OCI-LY1 (cell line): ENCODE data around the gene BAZ2A.

ENCODE experiments used
- H2AFZ ChIP-seq: fragments of 200-600 bp; sonication (generic), shearing (Covaris generic); 2 replicates; pipeline ENCODE4 v1.6.0; 2014; ENCODE audit warnings: antibody characterized with exemption, mild to moderate bottlenecking, low read length
- H3F3A ChIP-seq: fragments of 200-600 bp; sonication (generic), shearing (Covaris generic); 2 replicates; pipeline ENCODE4 v1.6.0; 2014; ENCODE audit warnings: mild to moderate bottlenecking, antibody characterized with exemption, low read length, moderate library complexity; ENCODE audit not compliant: insufficient read depth
- H3K27ac ChIP-seq: fragments of 200-600 bp; sonication (generic); 2 replicates; pipeline ENCODE4 v1.5.1; 2014; ENCODE audit warnings: low read length, mixed run types, mild to moderate bottlenecking, low read depth; ENCODE audit not compliant: poor library complexity, severe bottlenecking
- H3K27me3 ChIP-seq: fragments of 200-600 bp; sonication (generic); 2 replicates; pipeline ENCODE4 v1.6.0; 2014; ENCODE audit warnings: antibody characterized with exemption, mild to moderate bottlenecking, low read length, moderate library complexity; ENCODE audit not compliant: insufficient read depth
- H3K36me3 ChIP-seq: fragments of 200-600 bp; sonication (generic); 2 replicates; pipeline ENCODE4 v1.6.1; 2014; ENCODE audit warnings: mild to moderate bottlenecking, antibody characterized with exemption, low read length, moderate library complexity, mixed read lengths; ENCODE audit not compliant: insufficient read depth
- H3K4me1 ChIP-seq: fragments of 200-600 bp; sonication (generic); 2 replicates; pipeline ENCODE4 v1.5.1; 2014; ENCODE audit warnings: mild to moderate bottlenecking, low read length, moderate library complexity; ENCODE audit not compliant: insufficient read depth, severe bottlenecking
- H3K4me2 ChIP-seq: fragments of 200-600 bp; sonication (generic), shearing (Covaris generic); 2 replicates; pipeline ENCODE4 v1.6.1; 2014; ENCODE audit warnings: low read length
- H3K4me3 ChIP-seq: fragments of 200-600 bp; sonication (generic); 2 replicates; pipeline ENCODE4 v1.5.1; 2014; ENCODE audit warnings: low read length, low read depth, mild to moderate bottlenecking, mixed read lengths; ENCODE audit not compliant: poor library complexity, severe bottlenecking
- H3K79me2 ChIP-seq: fragments of 200-600 bp; shearing (Covaris generic); 2 replicates; pipeline ENCODE4 v1.6.1; 2016; ENCODE audit warnings: mixed run types, low read length, mixed read lengths; ENCODE audit not compliant: insufficient read depth
- H3K9ac ChIP-seq: fragments of 200-600 bp; sonication (generic), shearing (Covaris generic); 2 replicates; pipeline ENCODE4 v1.6.1; 2014; ENCODE audit warnings: mild to moderate bottlenecking, low read length, mixed read lengths
- H3K9me2 ChIP-seq: fragments of 200-600 bp; sonication (generic), shearing (Covaris generic); 2 replicates; pipeline ENCODE4 v1.6.1; 2014; ENCODE audit warnings: low read depth, mild to moderate bottlenecking, low read length, mixed read lengths
- H3K9me3 ChIP-seq: fragments of 200-600 bp; shearing (Covaris generic); 2 replicates; pipeline ENCODE4 v1.6.1; 2014; ENCODE audit warnings: low read length, mixed read lengths
- H4K20me1 ChIP-seq: fragments of 200-600 bp; sonication (generic), shearing (Covaris generic); 2 replicates; pipeline ENCODE4 v1.6.0; 2016; ENCODE audit warnings: mild to moderate bottlenecking, low read length; ENCODE audit not compliant: insufficient read depth
- CTCF ChIP-seq: fragments of 200-600 bp; sonication (generic), shearing (Covaris generic); IDR thresholded peaks from 2 replicates; pipeline ENCODE4 v1.5.1; 2017; ENCODE audit warnings: mild to moderate bottlenecking, antibody characterized with exemption, low read length, moderate library complexity, mixed read lengths
- EZH2 ChIP-seq: fragments of 200-600 bp; sonication (generic), shearing (Covaris generic); IDR thresholded peaks from 2 replicates; pipeline ENCODE4 v1.8.0; 2017; ENCODE audit warnings: borderline replicate concordance, mixed run types, mild to moderate bottlenecking, antibody characterized with exemption, low read length, moderate library complexity, mixed read lengths

The BAZ2A gene

GRCh38 chr12:56676851-56677580 is 46.9 kb upstream of the BAZ2A start:
- no peaks in the 10 kb centered on the region for H3K9me3 ChIP-seq
- H3K9ac ChIP-seq = no peak overlapping the region
- H3K79me2 ChIP-seq = peaks cover 93% of the 10 kb centered on the region
- no peaks in the 10 kb centered on the region for H3K9me2 ChIP-seq
- peaks cover 6% of the 10 kb centered on the region; the same call in 1 of the 2 replicates for H4K20me1 ChIP-seq
- no peak overlapping the region for H2AFZ ChIP-seq
- H3K4me1 ChIP-seq = peaks cover 4% of the 10 kb centered on the region
- H3K4me3 ChIP-seq = no peak overlapping the region
- peaks cover 85% of the 10 kb centered on the region for H3K36me3 ChIP-seq
- H3K27ac ChIP-seq = no peak overlapping the region
- H3K4me2 ChIP-seq = no peak overlapping the region
- no peak for TF ChIP-seq EZH2
- no peak for TF ChIP-seq CTCF
- H3F3A ChIP-seq = peaks cover 4% of the 10 kb centered on the region; the same call in 1 of the 2 replicates
- H3K27me3 ChIP-seq = no peaks in the 10 kb centered on the region

- Histone ChIP-seq H3K4me3 (no peak overlapping the region), H2AFZ (no peak overlapping the region), H3K4me2 (no peak overlapping the region), H3K27ac (no peak overlapping the region), H3K27me3 (no peaks in the 10 kb centered on the region), H3K79me2 (peaks cover 45% of the 10 kb centered on the region), H3K9me2 (no peaks in the 10 kb centered on the region), H3K36me3 (peaks cover 89% of the 10 kb centered on the region), H3K9me3 (no peaks in the 10 kb centered on the region), H3K9ac (no peak overlapping the region), H3K4me1 (no peaks in the 10 kb centered on the region), H3F3A (0 out of 2 replicates have a peak, but pooled peaks cover 4% of the 10 kb centered on the region), H4K20me1 (0 out of 2 replicates have a peak, but pooled peaks cover 2% of the 10 kb centered on the region)
- TF ChIP-seq CTCF = no peak
- TF ChIP-seq EZH2 = no peak
Observed at GRCh38 chr12:56671608-56672007, 41.5 kb upstream of the BAZ2A start.

- H3F3A ChIP-seq = no peaks in the 10 kb centered on the region
- H3K79me2 ChIP-seq = peaks cover 37% of the 10 kb centered on the region
- no peak overlapping the region for H2AFZ ChIP-seq
- 0 out of 2 replicates have a peak, but pooled peaks cover 2% of the 10 kb centered on the region for H4K20me1 ChIP-seq
- H3K9me2 ChIP-seq = no peaks in the 10 kb centered on the region
- no peaks in the 10 kb centered on the region for H3K4me1 ChIP-seq
- H3K9ac ChIP-seq = no peak overlapping the region
- H3K9me3 ChIP-seq = no peaks in the 10 kb centered on the region
- H3K4me3 ChIP-seq = no peak overlapping the region
- H3K4me2 ChIP-seq = no peak overlapping the region
- TF ChIP-seq EZH2 (no peak), CTCF (no peak)
- no peak overlapping the region for H3K27ac ChIP-seq
- H3K36me3 ChIP-seq = peaks cover 89% of the 10 kb centered on the region
- H3K27me3 ChIP-seq = no peaks in the 10 kb centered on the region
Observed at GRCh38 chr12:56670836-56671235, 40.7 kb upstream of the BAZ2A start.
